ENCODE data around the gene SORL1-AS1.

Gene SORL1-AS1

GRCh38 chr11:121444526-121444925 lies 8.2 kb downstream of the SORL1-AS1 start:
- peaks cover 7% of the 10 kb centered on the region for H3K36me3 Mint-ChIP-seq (ENCODE audit: insufficient read depth, unreplicated experiment)
- H3K4me1 Mint-ChIP-seq (ENCODE audit: insufficient read depth, unreplicated experiment): no peaks in the 10 kb centered on the region
- TF ChIP-seq CTCF (IDR thresholded peaks at IDR 0.05; ENCODE audit: unreplicated experiment): no peak
- no peaks in the 10 kb centered on the region for H3K9me3 Mint-ChIP-seq (ENCODE audit: unreplicated experiment)
- no peaks in the 10 kb centered on the region for H3K27me3 Mint-ChIP-seq (ENCODE audit: insufficient read depth, unreplicated experiment)
- DNase-seq (ENCODE audit: unreplicated experiment): no peak
- H3K4me3 Mint-ChIP-seq (ENCODE audit: unreplicated experiment): no peak overlapping the region
- ChIA-PET CTCF (interaction anchor here (0.8 kb wide), 1 partner anchor 150 kb away, joined by 3 read pairs; no protein-coding TSS in a partner anchor), POLR2A (no interaction called here)
- BruUV-seq (replicated peaks): no TSS peak
- intact Hi-C loops (cut with micrococcal nuclease): no loop called here
- H3K27ac Mint-ChIP-seq (ENCODE audit: low read depth, unreplicated experiment): no peak overlapping the region

- intact Hi-C loops (cut with micrococcal nuclease): no loop called here
- CTCF ChIA-PET: interaction anchor here (0.8 to 0.9 kb wide), 2 partner anchors 148 to 151 kb away, joined by 3 read pairs; no protein-coding TSS in a partner anchor
- no peak overlapping the region for H3K27ac Mint-ChIP-seq (ENCODE audit: low read depth, unreplicated experiment)
- H3K36me3 Mint-ChIP-seq (ENCODE audit: insufficient read depth, unreplicated experiment): peaks cover 7% of the 10 kb centered on the region
- no TSS peak for BruUV-seq (replicated peaks)
- H3K4me3 Mint-ChIP-seq (ENCODE audit: unreplicated experiment): no peak overlapping the region
- TF ChIP-seq CTCF (IDR thresholded peaks at IDR 0.05; ENCODE audit: unreplicated experiment): no peak
- DNase-seq (ENCODE audit: unreplicated experiment): no peak
- H3K27me3 Mint-ChIP-seq (ENCODE audit: insufficient read depth, unreplicated experiment): no peaks in the 10 kb centered on the region
- no peaks in the 10 kb centered on the region for H3K9me3 Mint-ChIP-seq (ENCODE audit: unreplicated experiment)
- no peaks in the 10 kb centered on the region for H3K4me1 Mint-ChIP-seq (ENCODE audit: insufficient read depth, unreplicated experiment)
- POLR2A ChIA-PET: interaction anchor here (1.0 to 1.2 kb wide), 2 partner anchors 20 to 150 kb away, joined by 3 to 4 read pairs; no protein-coding TSS in a partner anchor
Observed at GRCh38 chr11:121443688-121444275, 9.0 kb downstream of the SORL1-AS1 start.

GRCh38 chr11:121441521-121441920 lies 11.2 kb downstream of the SORL1-AS1 start:
- Mint-ChIP-seq H3K36me3 (ENCODE audit: insufficient read depth, unreplicated experiment) (peaks cover 7% of the 10 kb centered on the region), H3K4me1 (ENCODE audit: insufficient read depth, unreplicated experiment) (peaks cover 10% of the 10 kb centered on the region), H3K4me3 (ENCODE audit: unreplicated experiment) (no peak overlapping the region), H3K27ac (ENCODE audit: low read depth, unreplicated experiment) (no peak overlapping the region), H3K9me3 (ENCODE audit: unreplicated experiment) (no peaks in the 10 kb centered on the region), H3K27me3 (ENCODE audit: insufficient read depth, unreplicated experiment) (no peaks in the 10 kb centered on the region)
- no peak for DNase-seq (ENCODE audit: unreplicated experiment)
- TF ChIP-seq CTCF (IDR thresholded peaks at IDR 0.05; ENCODE audit: unreplicated experiment): no peak
- ChIA-PET POLR2A (no interaction called here), CTCF (no interaction called here)
- no TSS peak for BruUV-seq (replicated peaks)
- intact Hi-C loops (cut with micrococcal nuclease): no loop called here

GRCh38 chr11:121439759-121440158 lies 13.0 kb downstream of the SORL1-AS1 start:
- BruUV-seq (replicated peaks): no TSS peak
- TF ChIP-seq CTCF (IDR thresholded peaks at IDR 0.05; ENCODE audit: unreplicated experiment): no peak
- Mint-ChIP-seq H3K36me3 (ENCODE audit: insufficient read depth, unreplicated experiment) (peaks cover 7% of the 10 kb centered on the region), H3K4me1 (ENCODE audit: insufficient read depth, unreplicated experiment) (peaks cover 10% of the 10 kb centered on the region), H3K4me3 (ENCODE audit: unreplicated experiment) (no peak overlapping the region), H3K9me3 (ENCODE audit: unreplicated experiment) (no peaks in the 10 kb centered on the region), H3K27me3 (ENCODE audit: insufficient read depth, unreplicated experiment) (no peaks in the 10 kb centered on the region), H3K27ac (ENCODE audit: low read depth, unreplicated experiment) (no peak overlapping the region)
- no peak for DNase-seq (ENCODE audit: unreplicated experiment)
- ChIA-PET POLR2A (interaction anchor here (0.6 to 0.9 kb wide), 2 partner anchors 10 to 249 kb away, joined by 3 read pairs; no protein-coding TSS in a partner anchor), CTCF (no interaction called here)
- intact Hi-C loops (cut with micrococcal nuclease): no loop called here

Data from MCF 10A (cell line).